MM.1S (cell line): Measurements from ENCODE around the gene CALML5.

ENCODE experiments used
- DNase-seq: peaks from one replicate; pipeline ENCODE4 v3.0.0-alpha.2; 2015
- H2AFZ ChIP-seq: fragments of 300-600 bp; sonication (generic); 2 replicates; pipeline ENCODE4 v1.6.0; 2016; ENCODE audit warnings: antibody characterized with exemption, low read length
- H3F3A ChIP-seq: fragments of 300-600 bp; sonication (generic); 2 replicates; pipeline ENCODE4 v1.6.1; 2016; ENCODE audit warnings: mild to moderate bottlenecking, antibody characterized with exemption, low read length, moderate library complexity, mixed read lengths; ENCODE audit not compliant: insufficient read depth
- H3K27ac ChIP-seq: fragments of 300-600 bp; sonication (generic); 2 replicates; pipeline ENCODE4 v1.5.1; 2016; ENCODE audit warnings: mild to moderate bottlenecking, low read length
- H3K27me3 ChIP-seq: fragments of 300-600 bp; sonication (generic); replicated peaks from 2 replicates; pipeline ENCODE4 v1.6.0; 2016; ENCODE audit warnings: low read length; ENCODE audit not compliant: insufficient read depth
- H3K36me3 ChIP-seq: fragments of 300-600 bp; sonication (generic); replicated peaks from 2 replicates; pipeline ENCODE4 v1.6.1; 2016; ENCODE audit warnings: mild to moderate bottlenecking, low read length, mixed read lengths; ENCODE audit not compliant: insufficient read depth
- H3K4me1 ChIP-seq: fragments of 300-600 bp; sonication (generic); 2 replicates; pipeline ENCODE4 v1.6.1; 2016; ENCODE audit warnings: low read length, mixed read lengths
- H3K4me2 ChIP-seq: fragments of 300-600 bp; sonication (generic); 2 replicates; pipeline ENCODE4 v1.6.0; 2016; ENCODE audit warnings: low read depth, low read length
- H3K4me3 ChIP-seq: fragments of 300-600 bp; sonication (generic); 2 replicates; pipeline ENCODE4 v1.5.1; 2016; ENCODE audit warnings: low read length, mixed read lengths
- H3K79me2 ChIP-seq: fragments of 300-600 bp; sonication (generic); 2 replicates; pipeline ENCODE4 v1.6.1; 2016; ENCODE audit warnings: mixed run types, low read length, mixed read lengths
- H3K9ac ChIP-seq: fragments of 300-600 bp; sonication (generic); 2 replicates; pipeline ENCODE4 v1.6.1; 2016; ENCODE audit warnings: low read length, mixed read lengths
- H3K9me2 ChIP-seq: fragments of 300-600 bp; sonication (generic); replicated peaks from 2 replicates; pipeline ENCODE4 v1.6.1; 2016; ENCODE audit warnings: mild to moderate bottlenecking, low read length, mixed read lengths; ENCODE audit not compliant: insufficient read depth
- H3K9me3 ChIP-seq: fragments of 300-600 bp; sonication (generic); replicated peaks from 2 replicates; pipeline ENCODE4 v1.6.1; 2016; ENCODE audit warnings: mild to moderate bottlenecking, low read length, mixed read lengths; ENCODE audit not compliant: insufficient read depth
- H4K20me1 ChIP-seq: fragments of 300-600 bp; sonication (generic); 2 replicates; pipeline ENCODE4 v1.6.1; 2016; ENCODE audit warnings: mild to moderate bottlenecking, low read length, moderate library complexity, mixed read lengths; ENCODE audit not compliant: insufficient read depth
- EZH2 ChIP-seq: fragments of 300-600 bp; sonication (generic); optimal IDR thresholded peaks from 2 replicates; pipeline ENCODE3; 2017; ENCODE audit warnings: low read depth, mild to moderate bottlenecking, antibody characterized with exemption, low read length, mixed read lengths
- EZH2phosphoT487 ChIP-seq: fragments of 300-600 bp; sonication (generic); IDR thresholded peaks from 2 replicates; pipeline ENCODE4 v1.6.1; 2018; ENCODE audit warnings: antibody characterized with exemption, low read length
- TF ChIP-seq, protein P1 (sequence below): fragments of 300-600 bp; sonication (generic); IDR thresholded peaks from 2 replicates; pipeline ENCODE4 v1.5.1; 2016; ENCODE audit warnings: antibody characterized with exemption, low read length, mixed read lengths

The CALML5 gene

DNA sequence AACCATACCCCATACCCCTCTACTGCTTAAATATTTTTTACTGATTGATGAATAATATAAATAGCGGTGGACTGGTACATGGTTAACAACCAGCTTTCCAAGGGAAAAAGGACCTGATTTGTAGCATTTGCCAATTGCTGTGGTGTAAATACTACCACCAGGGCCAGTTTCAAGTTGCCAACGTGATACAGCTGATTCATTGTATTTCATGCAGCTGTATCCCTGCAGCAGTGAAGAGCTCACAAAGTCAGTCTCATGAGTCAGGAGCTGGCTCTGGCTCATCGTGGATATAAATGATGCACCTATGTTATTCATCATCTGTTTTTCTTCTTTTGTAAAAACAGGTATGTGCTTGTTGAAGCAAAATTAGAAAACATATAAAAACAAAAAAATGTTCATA lies 15.2 kb downstream of the CALML5 start:
- Histone ChIP-seq H3K4me3 (no peak overlapping the region), H3K79me2 (no peaks in the 10 kb centered on the region), H3K4me2 (no peak overlapping the region), H3K9ac (no peak overlapping the region), H2AFZ (no peak overlapping the region), H3K27me3 (no peaks in the 10 kb centered on the region), H3K9me2 (no peaks in the 10 kb centered on the region), H3K9me3 (no peaks in the 10 kb centered on the region), H3K27ac (no peak overlapping the region), H3K36me3 (no peaks in the 10 kb centered on the region), H3F3A (no peaks in the 10 kb centered on the region), H4K20me1 (no peaks in the 10 kb centered on the region), H3K4me1 (no peaks in the 10 kb centered on the region)
- no peak for DNase-seq
- TF ChIP-seq EZH2 (no peak), EZH2phosphoT487 (no peak)
- TF ChIP-seq, protein P1, sequence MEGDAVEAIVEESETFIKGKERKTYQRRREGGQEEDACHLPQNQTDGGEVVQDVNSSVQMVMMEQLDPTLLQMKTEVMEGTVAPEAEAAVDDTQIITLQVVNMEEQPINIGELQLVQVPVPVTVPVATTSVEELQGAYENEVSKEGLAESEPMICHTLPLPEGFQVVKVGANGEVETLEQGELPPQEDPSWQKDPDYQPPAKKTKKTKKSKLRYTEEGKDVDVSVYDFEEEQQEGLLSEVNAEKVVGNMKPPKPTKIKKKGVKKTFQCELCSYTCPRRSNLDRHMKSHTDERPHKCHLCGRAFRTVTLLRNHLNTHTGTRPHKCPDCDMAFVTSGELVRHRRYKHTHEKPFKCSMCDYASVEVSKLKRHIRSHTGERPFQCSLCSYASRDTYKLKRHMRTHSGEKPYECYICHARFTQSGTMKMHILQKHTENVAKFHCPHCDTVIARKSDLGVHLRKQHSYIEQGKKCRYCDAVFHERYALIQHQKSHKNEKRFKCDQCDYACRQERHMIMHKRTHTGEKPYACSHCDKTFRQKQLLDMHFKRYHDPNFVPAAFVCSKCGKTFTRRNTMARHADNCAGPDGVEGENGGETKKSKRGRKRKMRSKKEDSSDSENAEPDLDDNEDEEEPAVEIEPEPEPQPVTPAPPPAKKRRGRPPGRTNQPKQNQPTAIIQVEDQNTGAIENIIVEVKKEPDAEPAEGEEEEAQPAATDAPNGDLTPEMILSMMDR, result no peak

DNA sequence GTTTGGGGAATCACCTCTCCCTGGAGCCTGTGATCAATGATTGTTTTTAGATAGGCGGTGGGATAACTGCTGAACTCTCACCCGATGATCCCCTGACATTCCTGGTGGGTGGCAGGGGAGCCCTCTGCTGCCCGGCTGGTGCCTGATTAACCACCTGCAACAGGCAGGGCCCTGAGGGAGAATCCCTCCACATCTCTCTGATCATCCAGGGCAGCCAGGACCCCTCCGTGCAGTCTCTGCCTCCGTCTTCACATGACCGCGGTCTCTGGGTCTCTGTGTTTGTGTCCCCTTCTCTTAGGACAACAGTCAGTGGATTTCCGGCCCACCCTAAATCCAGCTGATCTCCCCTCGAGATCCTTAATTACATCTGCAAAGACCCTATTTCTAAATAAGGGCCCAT lies 17.4 kb downstream of the CALML5 start:
- Histone ChIP-seq H3K36me3 (no peaks in the 10 kb centered on the region), H4K20me1 (no peaks in the 10 kb centered on the region), H3K79me2 (no peaks in the 10 kb centered on the region), H3K9me2 (no peaks in the 10 kb centered on the region), H3K9me3 (no peaks in the 10 kb centered on the region), H3K4me3 (no peak overlapping the region), H3F3A (no peaks in the 10 kb centered on the region), H3K27me3 (no peaks in the 10 kb centered on the region), H3K4me2 (no peak overlapping the region), H3K4me1 (no peaks in the 10 kb centered on the region), H2AFZ (no peak overlapping the region), H3K9ac (no peak overlapping the region), H3K27ac (no peak overlapping the region)
- TF ChIP-seq EZH2 (no peak), EZH2phosphoT487 (no peak)
- TF ChIP-seq, protein P1, result no peak
- DNase-seq, result no peak

DNA sequence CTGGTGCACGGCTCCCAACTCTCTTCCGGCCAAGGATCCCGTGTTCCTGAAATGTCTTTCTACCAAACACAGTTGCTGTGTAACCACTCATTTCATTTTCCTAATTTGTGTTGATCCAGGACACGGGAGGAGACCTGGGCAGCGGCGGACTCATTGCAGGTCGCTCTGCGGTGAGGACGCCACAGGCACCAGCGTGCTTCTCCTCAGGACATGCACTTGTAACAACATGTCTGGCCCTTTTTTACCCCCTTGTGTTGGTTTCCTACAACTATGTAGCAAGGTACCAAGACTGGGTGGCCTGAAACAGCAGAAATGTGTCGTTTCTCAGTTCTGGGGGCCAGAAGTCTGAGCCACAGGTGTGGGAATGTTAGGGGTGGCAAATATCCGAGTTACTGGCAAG lies 18.2 kb downstream of the CALML5 start:
- H3F3A ChIP-seq, result no peaks in the 10 kb centered on the region
- H3K9me3 ChIP-seq, result no peaks in the 10 kb centered on the region
- no peaks in the 10 kb centered on the region for H3K36me3 ChIP-seq
- H3K4me1 ChIP-seq, result no peaks in the 10 kb centered on the region
- no peak overlapping the region for H3K4me3 ChIP-seq
- no peak overlapping the region for H3K4me2 ChIP-seq
- no peak overlapping the region for H2AFZ ChIP-seq
- no peaks in the 10 kb centered on the region for H3K27me3 ChIP-seq
- TF ChIP-seq EZH2phosphoT487, result no peak
- TF ChIP-seq, protein P1, result no peak
- no peak for TF ChIP-seq EZH2
- no peak overlapping the region for H3K9ac ChIP-seq
- DNase-seq, result no peak
- no peaks in the 10 kb centered on the region for H4K20me1 ChIP-seq
- H3K79me2 ChIP-seq, result no peaks in the 10 kb centered on the region
- no peak overlapping the region for H3K27ac ChIP-seq
- no peaks in the 10 kb centered on the region for H3K9me2 ChIP-seq
